GDM1 (cell line): ENCODE data around the gene ANXA11.

Source experiments
- DNase-seq: peaks from one replicate; lab custom pipeline; 2025; lab: John Stamatoyannopoulos, UW

Gene ANXA11

GRCh38 chr10:80165173-80165572, 40.2 kb downstream of the ANXA11 start:
- no peak for DNase-seq

- no peak for DNase-seq
Observed at GRCh38 chr10:80164596-80164995, 40.7 kb downstream of the ANXA11 start.

DNA sequence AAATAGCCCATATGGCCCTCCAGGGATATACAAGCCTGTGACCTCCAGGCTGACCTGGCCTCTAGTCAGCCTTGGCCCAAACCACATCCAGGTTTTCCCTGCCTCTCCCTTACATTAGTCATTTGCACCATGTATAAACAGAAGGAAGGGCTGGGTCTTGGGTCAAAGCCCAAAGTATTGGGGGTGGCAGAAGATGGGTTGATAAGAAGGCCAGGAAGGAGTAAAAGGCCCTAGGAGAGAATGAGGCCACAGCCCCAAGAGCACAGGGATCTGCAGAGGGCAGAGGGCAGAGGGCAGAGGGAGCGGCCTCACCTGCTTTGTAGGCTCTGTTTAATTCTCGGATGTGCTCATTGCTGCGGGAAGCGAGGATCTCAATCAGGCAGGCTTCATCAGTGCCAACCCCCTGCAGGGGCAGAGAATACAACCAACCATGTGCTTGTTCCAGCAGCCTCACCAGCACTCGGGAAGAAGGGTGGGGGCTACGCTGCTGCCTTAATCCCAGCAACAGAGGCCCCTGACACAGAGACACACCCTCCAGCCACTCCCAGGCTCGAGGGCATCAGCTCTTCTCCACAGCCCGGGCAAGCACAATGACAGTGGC, 41.5 kb downstream of the ANXA11 start:
- no peak for DNase-seq

DNA sequence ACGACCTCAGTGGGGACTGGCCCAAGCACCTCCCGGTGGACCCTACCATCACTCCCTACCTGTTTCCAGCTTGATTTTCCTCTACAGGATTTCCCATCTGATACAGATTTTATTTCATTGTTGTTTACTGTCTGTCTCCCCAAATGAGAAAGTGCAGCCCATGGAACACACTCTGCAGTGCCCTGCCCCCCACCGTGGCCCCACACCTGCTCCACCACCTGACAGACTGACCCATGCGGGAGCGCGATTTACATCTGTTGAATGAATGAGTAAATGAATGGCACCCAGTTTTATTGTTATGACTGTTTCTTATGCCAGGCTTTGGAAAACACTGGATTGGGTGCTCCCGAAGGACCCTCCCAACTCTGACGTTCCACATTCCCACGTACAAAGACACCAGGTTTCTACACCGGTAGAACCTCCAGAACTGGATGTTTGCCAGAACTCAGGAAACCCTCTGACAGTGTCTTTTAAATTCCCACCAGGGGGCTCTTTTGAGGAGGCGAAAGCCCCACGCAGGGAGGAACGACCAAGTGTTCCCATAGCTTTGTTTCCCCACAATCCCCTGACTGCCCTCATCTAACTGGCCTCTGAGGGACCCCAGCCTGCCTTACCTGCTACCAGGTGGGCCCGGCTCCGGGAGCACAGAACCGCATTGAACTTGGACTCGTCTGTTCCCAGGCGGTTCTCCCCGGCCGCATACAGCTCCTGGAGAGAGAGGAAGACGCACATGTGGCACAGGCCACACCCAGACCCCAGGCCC, 43.8 kb downstream of the ANXA11 start:
- no peak for DNase-seq

DNA sequence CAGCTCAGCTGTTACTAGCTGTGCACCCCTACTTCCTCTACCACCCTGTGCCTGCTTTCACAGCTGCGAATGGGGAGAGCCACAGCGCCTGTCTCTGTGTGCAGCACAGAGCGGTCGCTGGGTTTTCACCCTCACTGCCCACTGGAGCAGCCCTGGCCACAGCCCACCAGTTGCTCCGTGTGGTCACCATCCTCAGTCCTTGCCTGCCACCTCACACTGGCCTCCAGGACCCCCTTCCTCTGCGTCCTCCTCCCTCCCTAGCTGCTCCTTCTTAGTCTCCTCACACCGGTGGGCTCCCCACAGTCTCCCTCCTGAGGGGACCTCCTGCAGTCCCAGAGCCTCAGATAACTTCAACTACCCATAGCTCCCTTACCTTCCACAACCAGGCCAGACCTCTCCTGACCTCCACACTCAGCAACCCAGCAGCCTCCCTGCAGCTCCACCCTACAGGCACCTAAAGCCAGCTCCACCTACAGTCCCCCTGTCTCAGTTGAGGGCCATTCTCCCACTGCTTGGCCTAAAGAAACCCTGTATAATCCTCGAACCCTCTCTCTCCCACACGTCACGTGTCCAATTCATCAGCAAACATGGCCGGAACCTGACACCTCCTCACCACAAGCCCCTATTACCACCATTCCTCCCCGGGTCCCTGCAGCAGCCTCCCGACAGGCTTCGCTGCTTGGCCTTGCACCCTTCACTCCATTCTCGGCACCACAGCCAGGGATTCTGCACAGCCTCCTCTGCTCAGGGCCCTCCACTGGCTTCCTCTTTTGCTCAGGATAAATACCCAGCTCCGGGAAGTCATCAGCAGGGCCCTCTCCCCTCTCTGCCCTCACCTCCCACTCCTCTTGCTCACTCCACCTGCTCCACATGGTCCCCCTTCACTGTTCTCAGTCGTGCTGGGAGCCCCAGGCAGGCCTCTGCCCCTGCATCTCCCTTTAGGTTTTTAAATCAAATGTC, 44.7 kb downstream of the ANXA11 start:
- DNase-seq = no peak

GRCh38 chr10:80159166-80159873, 46.0 kb downstream of the ANXA11 start:
- no peak for DNase-seq

DNA sequence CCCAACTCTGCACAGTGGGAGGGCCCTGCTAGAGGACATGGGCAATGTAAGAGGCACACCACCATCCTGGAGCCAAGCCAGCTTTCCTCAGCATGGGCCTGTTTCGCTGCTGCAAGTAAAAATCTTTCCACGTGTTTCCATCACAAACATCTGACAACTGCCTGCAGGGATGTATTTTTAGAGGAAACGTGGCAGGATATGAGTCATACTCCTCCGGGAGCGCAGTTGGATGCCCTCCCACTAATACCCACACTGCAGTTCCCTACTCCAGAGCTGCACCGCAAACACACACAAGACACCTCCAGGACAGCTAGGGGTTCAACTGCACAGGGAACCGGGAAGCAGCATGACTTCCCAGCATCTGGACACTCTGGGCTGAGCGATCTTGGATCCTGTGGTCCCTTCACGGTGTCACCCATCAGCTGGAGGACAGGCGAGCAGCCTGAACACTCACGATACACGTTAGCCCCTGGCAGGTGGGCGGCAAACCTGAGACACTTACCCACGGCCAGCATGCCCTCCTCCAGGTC, 46.7 kb downstream of the ANXA11 start:
- peak; percentile 61 for DNase-seq

DNA sequence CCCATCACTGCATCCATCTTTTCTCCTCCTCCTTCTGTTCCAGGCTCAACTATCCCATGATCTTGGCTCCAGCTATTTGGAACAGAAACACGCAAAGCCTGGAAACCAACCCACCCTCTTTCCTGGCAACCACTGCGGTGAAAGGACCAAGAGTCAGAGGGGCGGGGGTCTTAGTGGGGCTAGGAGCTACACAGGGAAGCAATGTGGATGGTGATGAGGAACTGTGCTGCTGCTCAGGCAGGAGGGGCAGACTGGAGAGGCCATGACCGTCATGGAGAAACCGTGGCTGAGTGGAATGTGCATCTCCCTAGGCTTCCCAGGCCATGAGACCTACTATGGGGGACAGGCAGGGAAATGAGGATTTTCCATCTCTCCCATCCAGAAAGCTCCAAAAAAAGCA, 47.2 kb downstream of the ANXA11 start:
- no peak for DNase-seq

- no peak for DNase-seq
Observed at GRCh38 chr10:80157561-80157960, 47.8 kb downstream of the ANXA11 start.

- no peak for DNase-seq
Observed at GRCh38 chr10:80156216-80156615, 49.1 kb downstream of the ANXA11 start.

GRCh38 chr10:80155696-80156215, 49.6 kb downstream of the ANXA11 start:
- DNase-seq = no peak

GRCh38 chr10:80154978-80155695, 50.2 kb downstream of the ANXA11 start:
- peak; percentile 18 for DNase-seq

DNA sequence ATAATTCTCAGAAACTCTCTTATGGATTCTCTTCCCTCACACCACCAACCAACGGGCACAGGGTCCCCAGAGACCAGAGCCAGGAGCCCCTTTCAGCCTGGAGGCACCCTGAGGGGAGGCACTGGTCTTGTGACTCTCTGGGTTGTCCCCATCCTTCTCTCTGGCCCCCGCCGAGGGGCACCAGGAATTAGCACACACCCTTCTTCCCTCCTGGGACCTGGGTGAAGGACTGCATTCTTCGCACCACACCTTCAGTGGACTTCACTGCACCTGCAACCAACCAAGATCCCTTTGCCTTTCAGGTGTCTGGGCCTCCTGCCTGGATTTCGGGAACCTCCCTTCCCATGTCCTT, 50.7 kb downstream of the ANXA11 start:
- no peak for DNase-seq

DNA sequence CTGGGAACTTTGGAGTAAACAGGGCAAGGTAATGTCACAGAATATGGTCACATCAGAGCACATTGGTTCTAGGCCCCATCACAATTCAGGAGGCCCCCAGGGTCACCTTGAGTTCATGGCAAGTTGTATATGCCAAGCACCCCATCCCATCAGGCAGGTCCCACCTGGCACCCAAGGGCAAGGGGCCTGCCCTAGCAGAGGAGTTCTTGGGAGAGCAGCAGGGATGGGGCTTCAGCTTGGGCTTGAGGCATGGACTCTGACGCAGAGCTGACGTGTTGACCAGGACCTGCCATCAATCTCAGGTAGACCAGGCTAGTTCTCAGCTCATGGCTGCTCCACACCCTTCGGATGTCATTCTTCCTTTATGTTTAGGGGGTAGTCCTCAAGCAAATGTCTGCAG, 51.9 kb downstream of the ANXA11 start:
- DNase-seq = no peak

GRCh38 chr10:80152820-80153219, 52.5 kb downstream of the ANXA11 start:
- no peak for DNase-seq

GRCh38 chr10:80150172-80150571, 55.2 kb downstream of the ANXA11 start:
- no peak for DNase-seq

DNA sequence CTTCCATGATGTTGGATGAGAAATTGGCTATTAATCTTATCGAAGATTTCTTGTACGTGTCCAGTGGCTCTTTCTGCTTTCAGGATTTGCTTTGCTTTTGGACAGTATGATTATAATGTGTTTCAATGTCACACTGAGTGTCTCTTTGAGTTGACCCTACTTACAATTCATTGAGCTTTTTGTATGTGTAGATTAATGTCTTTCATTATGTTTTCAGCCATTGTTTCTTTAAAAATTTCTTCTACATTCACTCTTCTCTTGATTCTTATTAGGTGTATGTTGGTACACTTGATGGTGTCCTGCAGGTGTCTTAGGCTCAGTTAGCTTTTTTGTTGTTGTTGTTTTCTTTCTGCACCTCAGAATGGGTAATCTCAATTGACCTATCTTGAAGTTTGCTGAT, 56.2 kb downstream of the ANXA11 start:
- no peak for DNase-seq

GRCh38 chr10:80148166-80148805, 57.1 kb downstream of the ANXA11 start:
- DNase-seq = no peak

DNA sequence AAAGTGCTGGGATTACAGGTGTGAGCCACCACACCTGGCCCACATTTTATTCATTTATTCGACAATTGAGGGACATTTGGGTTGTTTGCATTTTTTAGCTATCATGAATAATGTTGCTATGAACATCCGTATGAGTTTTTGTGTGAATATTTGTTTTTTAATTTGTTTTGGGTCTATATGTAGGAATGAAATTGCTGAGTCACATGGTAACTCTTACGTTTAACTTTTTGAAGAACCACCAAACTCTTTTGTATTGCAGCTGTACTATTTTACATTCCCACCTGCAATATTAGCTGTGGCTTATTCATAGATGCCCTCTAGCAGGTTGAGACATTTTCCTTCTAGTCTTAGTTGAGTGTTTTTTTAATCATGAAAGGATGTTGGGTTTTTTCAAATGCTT, 58.4 kb downstream of the ANXA11 start:
- DNase-seq = no peak
